NB4 (cell line): ENCODE measurements around the gene PAX8.

Experiments used
- POLR2A ChIP-seq: IDR thresholded peaks from 2 replicates; pipeline ENCODE4 v1.6.1; 2011; ENCODE audit warnings: mild to moderate bottlenecking; ENCODE audit not compliant: insufficient read length; ENCODE audit errors: extremely low read depth
- TF ChIP-seq, protein P1 (sequence below): IDR thresholded peaks from one replicate; pipeline ENCODE4 v1.5.1; 2012; ENCODE audit warnings: low read depth, low read length

DNA sequence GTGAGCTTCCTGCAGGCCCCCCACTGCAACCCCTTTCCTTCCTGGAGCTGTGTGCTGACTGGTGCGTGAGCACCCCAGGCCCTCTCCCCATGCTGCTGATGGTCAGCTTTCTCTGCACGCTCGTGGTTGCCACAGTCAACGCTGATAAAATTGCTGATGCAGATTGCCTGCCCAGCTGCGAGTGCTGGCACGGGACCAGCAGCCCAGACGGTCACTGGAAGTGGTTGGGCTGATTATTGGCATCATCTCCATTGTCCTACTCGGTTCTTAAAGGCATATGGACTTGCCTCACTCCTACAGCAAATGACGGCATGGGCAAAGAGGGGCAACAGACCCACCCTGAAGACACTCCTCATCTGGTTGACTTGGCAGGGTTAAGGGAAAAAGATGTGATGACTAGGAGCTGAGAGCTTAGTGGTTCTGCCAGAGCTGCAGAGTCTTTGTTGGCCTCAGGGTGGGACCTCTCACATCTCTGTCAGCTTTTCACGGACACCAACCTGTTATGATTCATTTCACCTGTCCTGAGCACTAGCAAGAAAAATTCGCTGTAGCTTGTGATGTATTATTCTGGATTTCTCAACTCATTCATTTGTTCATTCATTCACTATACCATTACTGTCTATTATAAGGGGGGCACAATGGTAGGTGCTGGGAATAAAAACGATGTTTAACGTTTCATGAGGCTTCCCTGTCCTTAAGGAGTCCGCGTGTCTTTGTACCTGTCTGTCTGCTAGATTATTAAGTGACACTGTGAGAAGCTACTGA, 38.4 kb downstream of the PAX8 start:
- TF ChIP-seq, protein P1, sequence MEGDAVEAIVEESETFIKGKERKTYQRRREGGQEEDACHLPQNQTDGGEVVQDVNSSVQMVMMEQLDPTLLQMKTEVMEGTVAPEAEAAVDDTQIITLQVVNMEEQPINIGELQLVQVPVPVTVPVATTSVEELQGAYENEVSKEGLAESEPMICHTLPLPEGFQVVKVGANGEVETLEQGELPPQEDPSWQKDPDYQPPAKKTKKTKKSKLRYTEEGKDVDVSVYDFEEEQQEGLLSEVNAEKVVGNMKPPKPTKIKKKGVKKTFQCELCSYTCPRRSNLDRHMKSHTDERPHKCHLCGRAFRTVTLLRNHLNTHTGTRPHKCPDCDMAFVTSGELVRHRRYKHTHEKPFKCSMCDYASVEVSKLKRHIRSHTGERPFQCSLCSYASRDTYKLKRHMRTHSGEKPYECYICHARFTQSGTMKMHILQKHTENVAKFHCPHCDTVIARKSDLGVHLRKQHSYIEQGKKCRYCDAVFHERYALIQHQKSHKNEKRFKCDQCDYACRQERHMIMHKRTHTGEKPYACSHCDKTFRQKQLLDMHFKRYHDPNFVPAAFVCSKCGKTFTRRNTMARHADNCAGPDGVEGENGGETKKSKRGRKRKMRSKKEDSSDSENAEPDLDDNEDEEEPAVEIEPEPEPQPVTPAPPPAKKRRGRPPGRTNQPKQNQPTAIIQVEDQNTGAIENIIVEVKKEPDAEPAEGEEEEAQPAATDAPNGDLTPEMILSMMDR = no peak
- no peak for TF ChIP-seq POLR2A
